GM23248 (cell line): Measurements from ENCODE around the gene UPK1A. TPM values are rescaled to one million over a fixed set of nuclear protein-coding genes. Genes with fewer than 3 reads are reported as not detected.
"Not testable (repeated sequence)": the region's sequence is repeated elsewhere in the genome, so short reads cannot be mapped to it uniquely, and the experiment has no call there.

Experiments used
- DNase-seq: peaks from one replicate; pipeline ENCODE4 v3.0.0-alpha.2; 2015
- H2AFZ ChIP-seq: fragments of 200-600 bp; sonication (generic); 2 replicates; pipeline ENCODE4 v1.6.1; 2016; ENCODE audit warnings: antibody characterized with exemption
- H3F3A ChIP-seq: fragments of 200-600 bp; sonication (generic); 2 replicates; pipeline ENCODE4 v1.6.1; 2016; ENCODE audit warnings: mild to moderate bottlenecking, antibody characterized with exemption, mixed run types; ENCODE audit not compliant: insufficient read depth
- H3K27ac ChIP-seq: fragments of 200-600 bp; sonication (generic); 2 replicates; pipeline ENCODE4 v1.5.1; 2016; ENCODE audit warnings: mild to moderate bottlenecking
- H3K27me3 ChIP-seq: fragments of 200-600 bp; sonication (generic); replicated peaks from 2 replicates; pipeline ENCODE4 v1.6.1; 2016; ENCODE audit warnings: mild to moderate bottlenecking; ENCODE audit not compliant: insufficient read depth
- H3K36me3 ChIP-seq: fragments of 200-600 bp; sonication (generic); 2 replicates; pipeline ENCODE4 v1.6.1; 2016; ENCODE audit warnings: low read depth, mild to moderate bottlenecking
- H3K4me1 ChIP-seq: fragments of 200-600 bp; sonication (generic); 2 replicates; pipeline ENCODE4 v1.6.1; 2016; ENCODE audit warnings: mild to moderate bottlenecking; ENCODE audit not compliant: insufficient read depth
- H3K4me2 ChIP-seq: fragments of 200-600 bp; sonication (generic); one replicate; pipeline ENCODE4 v1.6.1; 2016; ENCODE audit warnings: mild to moderate bottlenecking; ENCODE audit not compliant: unreplicated experiment
- H3K4me3 ChIP-seq: fragments of 200-600 bp; sonication (generic); 2 replicates; pipeline ENCODE4 v1.5.1; 2016; ENCODE audit warnings: mild to moderate bottlenecking
- H3K79me2 ChIP-seq: fragments of 200-600 bp; sonication (generic); 2 replicates; pipeline ENCODE4 v1.6.1; 2016; ENCODE audit warnings: mild to moderate bottlenecking; ENCODE audit not compliant: insufficient read depth
- H3K9ac ChIP-seq: fragments of 200-600 bp; sonication (generic); 2 replicates; pipeline ENCODE4 v1.6.1; 2016; ENCODE audit warnings: mild to moderate bottlenecking
- H3K9me2 ChIP-seq: fragments of 200-600 bp; sonication (generic); 2 replicates; pipeline ENCODE4 v1.6.1; 2016; ENCODE audit warnings: mixed run types, mild to moderate bottlenecking, moderate library complexity; ENCODE audit not compliant: insufficient read depth
- H3K9me3 ChIP-seq: fragments of 200-600 bp; sonication (generic); one replicate; pipeline ENCODE4 v1.6.1; 2017; ENCODE audit warnings: low read depth
- H4K20me1 ChIP-seq: fragments of 200-600 bp; sonication (generic); 2 replicates; pipeline ENCODE4 v1.6.0; 2016; ENCODE audit not compliant: insufficient read depth
- EZH2 ChIP-seq: fragments of 200-600 bp; sonication (generic); IDR thresholded peaks from 2 replicates; pipeline ENCODE4 v1.6.1; 2018; ENCODE audit warnings: antibody characterized with exemption, mild to moderate bottlenecking; ENCODE audit not compliant: insufficient read depth, poor library complexity, severe bottlenecking
- EZH2phosphoT487 ChIP-seq: fragments of 200-600 bp; sonication (generic); IDR thresholded peaks from 2 replicates; pipeline ENCODE4 v1.6.1; 2018; ENCODE audit warnings: antibody characterized with exemption, moderate library complexity, mild to moderate bottlenecking, low read depth; ENCODE audit not compliant: insufficient read depth
- WGBS, 2 experiments: methylation state at CpG; one replicate each; pipeline ENCODE4 v1.1.6; 2015 to 2017; ENCODE audit warnings: low lambda C conversion rate in 2 of 2, low coverage in 1 of 2; ENCODE audit errors: missing lambda C conversion rate in 2 of 2; 5-methylcytosine and 5-hydroxymethylcytosine counted together
- in situ Hi-C: fragments of 300-500 bp; cut with MboI; formaldehyde crosslinking; loops from 2 replicates; pipeline ENCODE4 v1.15.0; 2020
- polyA plus RNA-seq: library from polyadenylated mRNA; unstranded; fragments of >200 nt; fragmentation: Nextera tagmentation; extraction: Ambion mirVana; gene quantifications from 2 replicates; pipeline ENCODE4 v1.2.1, GENCODE V29; 2016
- total RNA-seq: library from RNA; depleted of rRNA; stranded (reverse); fragments of >200 nt; shearing (Covaris generic); gene quantifications from 2 replicates; pipeline ENCODE4 v1.2.3, GENCODE V29; 2014

The UPK1A gene
- total and polyA plus RNA-seq, 2 experiments from 2014 or later: not detected

DNA sequence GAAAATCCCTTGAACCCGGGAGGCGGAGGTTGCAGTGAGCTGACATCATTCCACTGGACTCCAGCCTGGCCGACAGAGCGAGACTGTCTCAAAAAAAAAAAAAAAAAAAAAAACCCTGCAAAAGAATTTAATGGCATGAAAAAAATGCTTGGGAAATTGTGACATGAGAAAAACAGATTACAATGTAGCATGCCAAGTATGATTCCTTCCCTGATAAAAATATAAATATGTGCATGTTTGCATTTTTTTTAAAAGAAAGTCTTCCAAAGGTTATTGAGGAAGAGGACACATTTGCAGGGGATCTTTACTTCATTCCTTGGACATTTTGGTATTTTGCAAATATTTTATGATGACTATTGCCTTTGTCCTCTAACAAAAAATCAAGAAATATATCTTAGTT is 23.5 kb downstream of the UPK1A start:
- no peaks in the 10 kb centered on the region for H3K79me2 ChIP-seq
- no peaks in the 10 kb centered on the region for H4K20me1 ChIP-seq
- peak; percentile 4 for DNase-seq
- H3K36me3 ChIP-seq: no peaks in the 10 kb centered on the region
- WGBS, 2 experiments: 25 to 40% methylated on average over 4 of the region's 4 CpGs
- H3K9ac ChIP-seq: no peak overlapping the region
- no peak overlapping the region for H3K27ac ChIP-seq
- no peak overlapping the region for H2AFZ ChIP-seq
- in situ Hi-C loops: no loop called here
- H3F3A ChIP-seq: no peaks in the 10 kb centered on the region
- H3K27me3 ChIP-seq: no peaks in the 10 kb centered on the region
- H3K4me3 ChIP-seq: no peak overlapping the region
- H3K9me2 ChIP-seq: no peaks in the 10 kb centered on the region
- no peak for TF ChIP-seq EZH2phosphoT487
- TF ChIP-seq EZH2: no peak
- no peak overlapping the region for H3K4me2 ChIP-seq
- H3K9me3 ChIP-seq: no peaks in the 10 kb centered on the region
- H3K4me1 ChIP-seq: no peaks in the 10 kb centered on the region

DNA sequence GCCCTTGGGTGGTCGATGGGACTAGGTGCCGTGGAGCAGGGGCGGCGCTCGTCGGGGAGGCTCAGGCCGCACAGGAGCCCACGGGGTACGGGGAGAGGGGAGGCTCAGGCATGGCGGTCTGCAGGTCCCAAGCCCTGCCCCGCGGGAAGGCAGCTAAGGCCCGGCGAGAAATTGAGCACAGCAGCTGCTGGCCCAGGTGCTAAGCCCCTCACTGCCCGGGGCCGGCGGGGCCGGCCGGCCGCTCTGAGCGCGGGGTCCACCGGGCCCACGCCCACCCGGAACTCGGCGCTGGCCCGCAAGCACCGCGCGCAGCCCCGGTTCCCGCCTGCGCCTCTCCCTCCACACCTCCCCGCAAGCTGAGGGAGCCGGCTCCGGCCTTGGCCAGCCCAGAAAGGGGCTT is 24.8 kb downstream of the UPK1A start:
- H3K79me2 ChIP-seq, DNase-seq, H3K9ac ChIP-seq, H3K4me1 ChIP-seq, H4K20me1 ChIP-seq, H3K27me3 ChIP-seq, H3K9me3 ChIP-seq, H3K36me3 ChIP-seq, H3K9me2 ChIP-seq, H3F3A ChIP-seq, H3K4me2 ChIP-seq, in situ Hi-C loops, H2AFZ ChIP-seq, H3K4me3 ChIP-seq, H3K27ac ChIP-seq: not testable (repeated sequence)
- WGBS, 2 experiments: 71 to 78% methylated on average over 27 to 37 of the region's 37 CpGs

DNA sequence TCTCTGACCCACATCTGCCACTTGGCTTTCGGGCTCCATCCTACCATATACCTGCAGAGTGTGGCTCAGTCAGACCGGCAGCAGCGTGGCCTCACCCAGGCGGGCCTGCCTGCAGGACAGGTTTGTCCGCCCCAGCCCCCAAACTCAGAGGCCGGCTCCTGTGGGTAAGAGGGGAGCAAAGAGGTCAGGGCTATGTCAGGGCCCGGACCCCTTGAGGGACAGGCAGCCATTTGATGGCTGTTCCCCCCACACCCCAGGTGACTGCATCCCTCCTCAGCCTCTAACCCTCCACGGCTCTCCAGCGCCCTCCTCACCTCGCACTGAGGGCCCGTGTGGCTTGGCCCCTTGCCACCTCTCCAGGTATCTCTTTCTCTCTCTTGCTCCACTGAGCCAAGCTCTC is 25.7 kb downstream of the UPK1A start:
- H3K27me3 ChIP-seq: no peaks in the 10 kb centered on the region
- no peaks in the 10 kb centered on the region for H3K9me2 ChIP-seq
- in situ Hi-C loops: no loop called here
- H3K27ac ChIP-seq: no peak overlapping the region
- no peaks in the 10 kb centered on the region for H4K20me1 ChIP-seq
- H2AFZ ChIP-seq: no peak overlapping the region
- 46 to 48% methylated on average over 10 of the region's 11 CpGs for WGBS, 2 experiments
- H3K36me3 ChIP-seq: no peaks in the 10 kb centered on the region
- no peaks in the 10 kb centered on the region for H3K79me2 ChIP-seq
- DNase-seq: no peak
- no peaks in the 10 kb centered on the region for H3F3A ChIP-seq
- H3K4me3 ChIP-seq: no peak overlapping the region
- H3K9ac ChIP-seq: no peak overlapping the region
- no peaks in the 10 kb centered on the region for H3K9me3 ChIP-seq
- H3K4me1 ChIP-seq: no peaks in the 10 kb centered on the region
- TF ChIP-seq EZH2 (no peak), EZH2phosphoT487 (no peak)
- H3K4me2 ChIP-seq: no peak overlapping the region

DNA sequence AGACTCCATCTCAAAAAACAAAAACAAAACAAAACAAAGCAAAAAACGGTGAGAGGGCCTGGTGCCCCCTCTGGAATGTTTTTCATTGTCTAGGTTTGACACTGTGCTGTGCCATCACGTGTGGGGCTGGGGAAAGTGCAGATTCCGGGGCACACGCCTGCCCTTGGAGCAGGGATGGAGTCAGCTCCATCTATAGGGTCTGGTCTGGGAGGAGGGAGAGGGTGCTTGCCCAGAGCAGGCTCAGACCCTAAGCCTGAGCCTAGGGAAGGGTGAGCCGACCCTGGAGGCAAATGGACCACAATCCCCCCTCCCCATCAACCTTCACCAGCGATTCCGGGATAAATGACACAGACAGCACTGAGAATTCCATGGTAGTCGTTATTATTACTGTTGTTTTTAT is 27.1 kb downstream of the UPK1A start:
- Histone ChIP-seq H3K4me2 (no peak overlapping the region), H3K36me3 (no peaks in the 10 kb centered on the region), H4K20me1 (no peaks in the 10 kb centered on the region), H3K9me2 (no peaks in the 10 kb centered on the region), H3K27me3 (no peaks in the 10 kb centered on the region), H3K79me2 (no peaks in the 10 kb centered on the region), H3K4me3 (no peak overlapping the region), H3K27ac (no peak overlapping the region), H3K9me3 (no peaks in the 10 kb centered on the region), H3K4me1 (no peaks in the 10 kb centered on the region), H3F3A (no peaks in the 10 kb centered on the region), H2AFZ (no peak overlapping the region), H3K9ac (no peak overlapping the region)
- TF ChIP-seq EZH2phosphoT487 (no peak), EZH2 (no peak)
- 13 to 14% methylated on average over 8 of the region's 8 CpGs for WGBS, 2 experiments
- no peak for DNase-seq
- in situ Hi-C loops: no loop called here

DNA sequence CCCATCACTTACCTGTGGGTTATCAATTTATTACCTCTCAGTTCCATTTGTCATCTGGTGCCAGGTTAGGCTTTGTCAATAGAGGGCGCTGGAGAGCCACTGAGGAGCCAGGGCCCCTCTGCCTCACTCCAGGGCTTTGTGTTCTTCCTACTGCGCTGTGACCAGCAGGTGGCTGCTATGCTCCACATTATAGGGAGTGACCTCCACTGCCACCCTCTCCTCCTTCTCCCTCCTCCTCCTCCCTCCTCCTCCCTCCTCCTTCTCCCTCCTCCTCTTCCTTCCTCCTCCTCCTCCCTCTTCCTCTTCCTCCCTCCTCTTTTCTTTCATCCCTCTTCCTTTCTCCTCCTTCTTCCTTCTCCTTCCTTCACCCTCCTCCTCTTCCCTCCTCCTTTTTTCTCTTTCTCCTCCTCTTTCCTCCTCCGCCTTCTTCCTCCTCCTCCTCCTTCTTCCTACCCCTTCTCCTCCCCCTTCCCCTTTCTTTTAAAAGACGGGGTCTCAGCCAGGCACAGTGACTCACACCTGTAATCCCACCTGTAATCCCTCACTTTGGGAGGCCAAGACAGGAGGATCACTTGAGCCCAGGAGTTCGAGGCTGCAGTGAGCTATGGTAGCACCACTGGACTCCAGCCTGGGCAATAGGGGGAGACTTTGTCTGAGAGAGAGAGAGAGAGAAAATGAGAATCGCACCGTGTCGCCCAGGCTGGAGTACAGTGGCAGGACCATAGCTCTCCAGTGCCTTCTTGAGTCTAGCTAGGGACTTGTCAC is 27.7 kb downstream of the UPK1A start:
- Histone ChIP-seq H3K36me3 (no peaks in the 10 kb centered on the region), H3K27me3 (no peaks in the 10 kb centered on the region), H4K20me1 (no peaks in the 10 kb centered on the region), H3K9ac (no peak overlapping the region), H3K9me3 (no peaks in the 10 kb centered on the region), H3K27ac (no peak overlapping the region), H3K9me2 (no peaks in the 10 kb centered on the region), H3K79me2 (no peaks in the 10 kb centered on the region), H3K4me2 (no peak overlapping the region), H3K4me3 (no peak overlapping the region), H3F3A (no peaks in the 10 kb centered on the region), H3K4me1 (no peaks in the 10 kb centered on the region), H2AFZ (no peak overlapping the region)
- peak; percentile 90 for DNase-seq
- TF ChIP-seq EZH2: no peak
- no peak for TF ChIP-seq EZH2phosphoT487
- in situ Hi-C loops: no loop called here
- 24% methylated on average over 7 to 8 of the region's 8 CpGs for WGBS, 2 experiments
